Glutamatergic neuron (in vitro differentiated cells): ENCODE measurements around the gene PTPRR. TPM values are rescaled to one million over a fixed set of nuclear protein-coding genes. Genes with fewer than 3 reads are reported as not detected.

Experiments
- DNase-seq: peaks from one replicate; pipeline ENCODE4 v3.0.0; 2022
- H3K27ac Mint-ChIP-seq: one replicate; pipeline ENCODE4 v1.8.0; 2020; ENCODE audit warnings: mild to moderate bottlenecking, mixed read lengths, inconsistent platforms; ENCODE audit not compliant: unreplicated experiment
- H3K27me3 Mint-ChIP-seq: one replicate; pipeline ENCODE4 v1.8.0; 2020; ENCODE audit warnings: mild to moderate bottlenecking, moderate library complexity, mixed read lengths, inconsistent platforms; ENCODE audit not compliant: unreplicated experiment
- H3K36me3 Mint-ChIP-seq: one replicate; pipeline ENCODE4 v1.8.0; 2020; ENCODE audit warnings: mild to moderate bottlenecking, mixed read lengths, inconsistent platforms; ENCODE audit not compliant: unreplicated experiment
- H3K4me1 Mint-ChIP-seq: one replicate; pipeline ENCODE4 v1.8.0; 2020; ENCODE audit warnings: mild to moderate bottlenecking, low read depth, mixed read lengths, inconsistent platforms; ENCODE audit not compliant: unreplicated experiment
- H3K4me3 Mint-ChIP-seq: one replicate; pipeline ENCODE4 v1.8.0; 2020; ENCODE audit warnings: mild to moderate bottlenecking, mixed read lengths, inconsistent platforms; ENCODE audit not compliant: unreplicated experiment
- H3K9me3 Mint-ChIP-seq: one replicate; pipeline ENCODE4 v1.8.0; 2020; ENCODE audit warnings: mild to moderate bottlenecking, moderate library complexity, mixed read lengths, inconsistent platforms; ENCODE audit not compliant: unreplicated experiment
- CTCF ChIP-seq: fragments of 200-600 bp; sonication (generic); IDR thresholded peaks from one replicate; pipeline ENCODE4 v1.5.0; 2021; ENCODE audit not compliant: partially characterized antibody, unreplicated experiment
- total RNA-seq: library from RNA; stranded (reverse); fragmentation: NEBNext Ultra II Directional; extraction: Animal tissue kit (Norgen Biotek cat#: 25700); gene quantifications from one replicate; pipeline ENCODE4 v1.2.1, GENCODE V29; 2021; ENCODE audit not compliant: unreplicated experiment

PTPRR gene
- total RNA-seq, 1 donor from 2014 or later: 0.34 TPM

- Mint-ChIP-seq H3K9me3 (no peaks in the 10 kb centered on the region), H3K4me1 (no peaks in the 10 kb centered on the region), H3K27me3 (no peaks in the 10 kb centered on the region), H3K27ac (no peak overlapping the region), H3K36me3 (no peaks in the 10 kb centered on the region), H3K4me3 (no peak overlapping the region)
- no peak for TF ChIP-seq CTCF
- no peak for DNase-seq
Measured at GRCh38 chr12:70895956-70896355, 24.6 kb downstream of the PTPRR start.

- no peak overlapping the region for H3K27ac Mint-ChIP-seq
- DNase-seq: no peak
- no peaks in the 10 kb centered on the region for H3K9me3 Mint-ChIP-seq
- no peak overlapping the region for H3K4me3 Mint-ChIP-seq
- no peaks in the 10 kb centered on the region for H3K27me3 Mint-ChIP-seq
- H3K4me1 Mint-ChIP-seq: no peaks in the 10 kb centered on the region
- no peaks in the 10 kb centered on the region for H3K36me3 Mint-ChIP-seq
- TF ChIP-seq CTCF: no peak
Measured at GRCh38 chr12:70892593-70892992, 27.9 kb downstream of the PTPRR start.

- H3K27me3 Mint-ChIP-seq: no peaks in the 10 kb centered on the region
- no peaks in the 10 kb centered on the region for H3K4me1 Mint-ChIP-seq
- no peak for TF ChIP-seq CTCF
- no peaks in the 10 kb centered on the region for H3K9me3 Mint-ChIP-seq
- no peak overlapping the region for H3K4me3 Mint-ChIP-seq
- DNase-seq: no peak
- no peaks in the 10 kb centered on the region for H3K36me3 Mint-ChIP-seq
- H3K27ac Mint-ChIP-seq: no peak overlapping the region
Measured at GRCh38 chr12:70890895-70891832, 29.4 kb downstream of the PTPRR start.

GRCh38 chr12:70885956-70886355 lies 34.6 kb downstream of the PTPRR start:
- no peak for DNase-seq
- no peaks in the 10 kb centered on the region for H3K9me3 Mint-ChIP-seq
- no peaks in the 10 kb centered on the region for H3K36me3 Mint-ChIP-seq
- no peaks in the 10 kb centered on the region for H3K4me1 Mint-ChIP-seq
- H3K4me3 Mint-ChIP-seq: no peak overlapping the region
- no peak for TF ChIP-seq CTCF
- H3K27me3 Mint-ChIP-seq: no peaks in the 10 kb centered on the region
- no peak overlapping the region for H3K27ac Mint-ChIP-seq

GRCh38 chr12:70883855-70884254 lies 36.7 kb downstream of the PTPRR start:
- Mint-ChIP-seq H3K36me3 (no peaks in the 10 kb centered on the region), H3K4me3 (no peak overlapping the region), H3K4me1 (no peaks in the 10 kb centered on the region), H3K27ac (no peak overlapping the region), H3K27me3 (no peaks in the 10 kb centered on the region), H3K9me3 (no peaks in the 10 kb centered on the region)
- DNase-seq: no peak
- no peak for TF ChIP-seq CTCF
